IMR-90 (cell line): Measurements from ENCODE around the gene TTC7B.

Experiments
- CEBPB ChIP-seq: IDR thresholded peaks from 2 replicates; pipeline ENCODE4 v1.6.1; 2012; ENCODE audit warnings: low read depth, low read length, improper control_type of control experiment
- TF ChIP-seq, protein P1 (sequence below): conservative IDR thresholded peaks from 2 replicates; pipeline ENCODE4 v1.5.1; 2012; ENCODE audit warnings: mild to moderate bottlenecking, low read depth, low read length, improper control_type of control experiment

DNA sequence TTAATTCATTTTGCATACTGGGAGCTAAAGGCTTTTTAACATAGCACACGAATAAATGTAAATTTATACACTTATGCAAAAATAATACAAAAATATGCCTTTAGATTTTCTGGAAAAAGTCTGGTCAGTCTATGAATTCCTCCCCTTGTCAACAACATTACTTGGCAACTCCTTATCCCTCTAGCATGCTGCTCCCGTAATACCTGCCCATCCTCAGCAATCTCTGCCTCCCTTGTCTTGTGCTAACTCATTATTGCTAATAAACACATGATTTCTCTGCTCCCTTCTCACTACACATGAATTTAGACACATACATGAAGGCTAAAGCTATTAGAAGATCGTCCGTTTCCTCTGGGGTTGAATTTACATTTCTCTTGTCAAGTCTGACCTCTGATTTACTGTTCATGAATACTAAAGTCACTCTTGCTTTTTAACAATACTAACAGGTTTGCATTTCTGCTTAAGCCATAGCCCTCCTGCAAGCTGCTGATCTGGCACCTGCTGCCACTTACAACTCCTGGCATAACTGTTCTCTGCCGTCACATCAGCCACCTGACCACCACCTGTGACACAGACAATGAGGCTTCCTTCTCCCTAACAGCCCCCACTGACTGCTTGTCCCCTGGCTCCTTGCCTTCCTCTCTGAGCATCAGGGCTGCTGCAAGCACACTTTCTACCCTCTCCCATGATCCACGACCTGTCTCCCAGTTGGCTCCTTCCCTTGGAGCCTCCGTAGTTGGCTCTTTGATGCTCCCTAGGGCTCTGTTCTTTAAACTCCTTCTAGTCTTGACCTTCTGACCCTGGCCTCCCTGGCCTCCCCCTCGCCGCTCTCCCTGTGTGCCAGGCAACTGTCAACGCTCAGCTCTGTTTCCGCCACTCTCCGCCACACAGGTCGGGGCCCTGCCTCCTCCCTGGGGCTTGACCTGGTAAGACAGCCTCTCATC, 241.8 kb downstream of the TTC7B start:
- TF ChIP-seq, protein P1, sequence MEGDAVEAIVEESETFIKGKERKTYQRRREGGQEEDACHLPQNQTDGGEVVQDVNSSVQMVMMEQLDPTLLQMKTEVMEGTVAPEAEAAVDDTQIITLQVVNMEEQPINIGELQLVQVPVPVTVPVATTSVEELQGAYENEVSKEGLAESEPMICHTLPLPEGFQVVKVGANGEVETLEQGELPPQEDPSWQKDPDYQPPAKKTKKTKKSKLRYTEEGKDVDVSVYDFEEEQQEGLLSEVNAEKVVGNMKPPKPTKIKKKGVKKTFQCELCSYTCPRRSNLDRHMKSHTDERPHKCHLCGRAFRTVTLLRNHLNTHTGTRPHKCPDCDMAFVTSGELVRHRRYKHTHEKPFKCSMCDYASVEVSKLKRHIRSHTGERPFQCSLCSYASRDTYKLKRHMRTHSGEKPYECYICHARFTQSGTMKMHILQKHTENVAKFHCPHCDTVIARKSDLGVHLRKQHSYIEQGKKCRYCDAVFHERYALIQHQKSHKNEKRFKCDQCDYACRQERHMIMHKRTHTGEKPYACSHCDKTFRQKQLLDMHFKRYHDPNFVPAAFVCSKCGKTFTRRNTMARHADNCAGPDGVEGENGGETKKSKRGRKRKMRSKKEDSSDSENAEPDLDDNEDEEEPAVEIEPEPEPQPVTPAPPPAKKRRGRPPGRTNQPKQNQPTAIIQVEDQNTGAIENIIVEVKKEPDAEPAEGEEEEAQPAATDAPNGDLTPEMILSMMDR = no peak
- no peak for TF ChIP-seq CEBPB
